Activated CD8-positive, alpha-beta memory T cell treated with anti-CD3 and anti-CD28 coated beads for 1 hour (primary cell): ENCODE data around the gene ARHGAP31.
"Not testable (repeated sequence)": the region's sequence is repeated elsewhere in the genome, so short reads cannot be mapped to it uniquely, and the experiment has no call there.

Experiments used
- DNase-seq, 2 donors: peaks; one replicate each; pipeline ENCODE4 v3.0.0-alpha.2; 2020; ENCODE audit warnings: low read depth in 1 of 2; ENCODE audit errors: extremely low read depth in 1 of 2

Gene ARHGAP31

GRCh38 chr3:119318876-119319275, 24.7 kb downstream of the ARHGAP31 start:
- DNase-seq = no peak

DNA sequence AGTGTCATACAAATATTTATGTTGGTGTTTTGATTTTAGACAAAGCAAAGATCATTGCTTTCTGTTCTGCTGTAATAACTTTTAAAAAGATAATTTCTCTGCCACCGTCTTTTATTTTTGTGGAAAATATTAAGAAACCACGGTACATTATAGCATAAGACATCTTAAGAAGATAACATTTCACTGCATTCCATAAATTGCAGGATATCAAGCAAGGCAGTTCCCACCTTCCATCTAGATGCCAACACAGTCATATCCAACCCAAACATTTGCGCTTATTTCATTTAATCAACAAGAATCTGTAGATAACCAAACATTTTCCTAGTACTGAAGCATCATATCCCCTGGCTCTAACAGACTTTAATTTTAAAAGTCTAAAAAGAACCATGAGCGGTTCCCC, 25.1 kb downstream of the ARHGAP31 start:
- DNase-seq = no peak

DNA sequence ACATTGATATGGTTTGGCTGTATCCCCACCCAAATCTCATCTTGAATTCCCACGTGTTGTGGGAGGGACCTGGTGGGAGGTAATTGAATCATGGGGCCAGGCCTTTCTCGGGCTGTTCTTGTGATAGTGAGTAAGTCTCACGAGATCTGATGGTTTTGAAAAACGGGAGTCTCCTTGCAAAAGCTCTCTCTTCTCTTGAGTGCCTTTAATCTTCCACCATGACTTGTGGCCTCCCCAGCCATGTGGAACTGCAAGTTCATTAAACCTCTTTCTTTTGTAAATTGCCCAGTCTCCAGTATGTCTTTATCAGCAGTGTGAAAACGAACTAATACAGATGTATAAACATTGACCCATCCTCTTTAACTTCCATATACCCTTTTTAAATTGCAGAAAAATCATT, 26.6 kb downstream of the ARHGAP31 start:
- DNase-seq = not testable (repeated sequence)

- no peak for DNase-seq
These were observed 28.0 kb downstream of the ARHGAP31 start for GRCh38 chr3:119322021-119322834.

- peak; percentile 82 to 86 for DNase-seq
These were observed 28.9 kb downstream of the ARHGAP31 start for GRCh38 chr3:119322835-119323722.

GRCh38 chr3:119323723-119324085, 29.5 kb downstream of the ARHGAP31 start:
- no peak for DNase-seq

DNA sequence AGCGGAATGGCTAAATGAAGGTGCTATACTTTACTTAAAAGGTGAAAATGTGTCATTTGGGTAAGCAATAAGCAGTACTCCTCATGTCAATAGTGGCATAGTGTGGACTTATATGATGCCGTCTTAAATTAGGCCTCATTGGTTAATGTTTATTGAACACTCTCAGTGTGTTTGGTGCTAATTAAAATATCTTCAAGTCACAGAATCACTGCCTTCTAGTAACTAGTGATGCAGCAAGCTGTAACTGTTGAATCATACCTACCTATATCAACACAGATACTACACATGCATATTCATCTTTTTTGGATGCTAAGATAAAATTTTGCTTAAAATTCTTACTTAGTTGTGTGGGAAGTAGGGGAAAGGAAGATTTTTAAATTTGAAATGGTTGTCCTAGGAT, 30.7 kb downstream of the ARHGAP31 start:
- no peak for DNase-seq

GRCh38 chr3:119326976-119327375, 32.8 kb downstream of the ARHGAP31 start:
- no peak for DNase-seq

DNA sequence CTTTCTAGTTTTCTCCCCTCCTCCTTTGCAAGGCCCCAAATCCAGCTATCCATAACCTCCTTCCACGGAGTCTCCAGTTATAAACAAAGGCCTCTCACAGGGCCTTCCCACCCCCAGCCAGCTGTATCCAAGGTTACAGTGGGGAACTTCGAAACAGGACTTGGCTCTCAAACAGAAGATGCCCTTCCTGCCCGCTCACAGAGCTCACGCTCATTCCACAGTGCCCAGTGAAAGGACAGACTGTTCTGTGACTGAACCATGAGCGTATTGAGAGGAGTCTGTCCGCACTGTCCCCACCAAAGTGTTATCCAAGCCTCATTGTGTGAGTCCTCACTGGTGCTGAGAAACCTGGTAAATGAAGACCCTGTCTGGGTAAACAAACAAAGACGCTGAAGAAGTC, 35.4 kb downstream of the ARHGAP31 start:
- no peak for DNase-seq

DNA sequence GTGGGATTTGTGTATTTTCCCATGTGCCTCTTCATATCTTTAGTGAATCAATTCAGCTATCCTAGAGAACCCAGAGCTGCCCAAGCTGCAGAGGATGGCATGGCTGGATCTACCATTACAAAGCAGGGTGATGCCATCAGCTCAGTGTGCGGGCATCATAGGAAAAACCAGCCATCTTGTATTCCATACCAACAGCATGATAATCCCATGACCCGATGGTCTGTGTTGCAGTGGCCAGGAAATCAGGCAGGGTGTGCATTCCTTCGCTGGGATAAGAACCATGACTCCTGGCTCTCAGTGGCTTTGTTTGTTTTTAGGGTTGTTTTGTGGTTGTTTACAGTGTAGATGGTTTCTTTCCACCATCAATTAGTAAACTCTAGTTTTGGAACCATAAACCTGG, 36.0 kb downstream of the ARHGAP31 start:
- DNase-seq = no peak

GRCh38 chr3:119330858-119331257, 36.7 kb downstream of the ARHGAP31 start:
- DNase-seq = no peak

- no peak for DNase-seq
These were observed 37.5 kb downstream of the ARHGAP31 start for GRCh38 chr3:119331661-119332060.

DNA sequence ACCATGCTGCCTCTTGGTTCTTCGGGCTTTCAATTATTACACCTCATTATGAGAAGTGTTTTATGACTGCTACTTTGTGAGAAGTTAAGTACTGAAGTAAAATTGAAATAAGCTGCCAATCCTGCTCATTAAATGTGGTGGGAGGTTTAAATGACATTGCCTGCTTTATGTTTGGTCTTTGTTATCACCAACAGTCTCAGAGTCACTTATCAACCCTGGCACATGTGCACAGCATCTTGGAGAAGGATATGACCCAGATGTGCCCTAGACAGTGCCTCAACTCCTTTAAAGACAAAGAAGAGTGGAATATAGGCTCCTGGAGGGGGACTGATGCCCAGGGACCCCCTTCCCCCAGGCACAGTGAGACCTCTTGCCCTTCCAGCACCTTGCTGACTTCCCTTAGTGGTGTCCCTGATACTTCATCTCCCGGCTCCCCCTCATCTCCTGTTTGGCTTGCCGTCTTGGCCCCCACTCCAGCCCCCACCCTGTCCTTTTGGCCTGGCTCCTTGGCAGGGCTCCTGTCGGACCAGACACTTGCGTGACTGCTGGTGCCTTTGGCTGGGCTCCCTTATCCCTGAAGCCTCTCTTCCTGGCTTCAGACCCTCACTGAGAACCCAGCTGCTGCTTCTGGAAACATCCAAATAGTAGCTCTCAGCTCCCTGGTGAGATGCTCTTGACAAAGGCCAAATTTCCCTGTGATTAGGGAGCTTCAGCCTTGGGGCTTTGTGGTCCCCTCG, 39.8 kb downstream of the ARHGAP31 start:
- no peak for DNase-seq

GRCh38 chr3:119336823-119337222, 42.6 kb downstream of the ARHGAP31 start:
- DNase-seq = no peak

DNA sequence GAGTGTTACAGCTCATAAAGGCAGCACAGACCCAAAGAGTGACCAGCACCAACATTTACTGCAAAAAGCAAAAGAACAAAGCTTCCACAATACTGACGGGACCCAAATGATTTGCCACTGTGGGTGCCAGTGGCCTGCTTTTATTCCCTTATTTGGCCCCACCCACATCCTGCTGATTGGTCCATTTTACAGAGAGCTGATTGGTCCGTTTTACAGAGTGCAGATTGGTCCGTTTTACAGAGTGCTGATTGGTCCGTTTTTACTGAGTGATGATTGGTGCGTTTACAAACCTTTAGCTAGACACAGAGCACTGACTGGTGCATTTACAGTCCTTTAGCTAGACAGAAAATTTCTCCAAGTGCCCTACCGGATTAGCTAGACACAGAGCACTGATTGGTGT, 43.2 kb downstream of the ARHGAP31 start:
- DNase-seq = not testable (repeated sequence)

- DNase-seq = no peak
These were observed 44.6 kb downstream of the ARHGAP31 start for GRCh38 chr3:119338754-119339153.

- DNase-seq = no peak
These were observed 45.8 kb downstream of the ARHGAP31 start for GRCh38 chr3:119340014-119340413.

- no peak for DNase-seq
These were observed 46.3 kb downstream of the ARHGAP31 start for GRCh38 chr3:119340446-119340845.

DNA sequence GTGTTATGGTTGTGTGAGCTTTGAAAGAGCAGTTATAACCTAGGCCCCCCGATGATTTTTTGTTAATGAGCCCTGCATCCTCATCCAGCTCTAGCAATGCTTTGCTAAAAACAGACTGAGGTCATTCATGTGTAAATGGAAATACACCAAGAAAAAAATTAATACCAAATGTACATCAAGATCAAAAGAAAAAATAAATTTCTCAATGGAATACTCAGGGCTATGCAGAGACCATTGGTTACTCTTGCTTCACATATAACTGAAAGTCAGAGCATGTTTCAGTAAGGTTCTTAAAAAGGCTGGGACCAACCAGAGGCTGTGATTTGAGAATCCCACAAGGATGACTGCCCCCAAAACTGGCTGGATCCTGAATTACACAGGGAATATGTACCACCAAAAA, 48.0 kb downstream of the ARHGAP31 start:
- no peak for DNase-seq

- DNase-seq = no peak
These were observed 49.5 kb downstream of the ARHGAP31 start for GRCh38 chr3:119343719-119344118.

DNA sequence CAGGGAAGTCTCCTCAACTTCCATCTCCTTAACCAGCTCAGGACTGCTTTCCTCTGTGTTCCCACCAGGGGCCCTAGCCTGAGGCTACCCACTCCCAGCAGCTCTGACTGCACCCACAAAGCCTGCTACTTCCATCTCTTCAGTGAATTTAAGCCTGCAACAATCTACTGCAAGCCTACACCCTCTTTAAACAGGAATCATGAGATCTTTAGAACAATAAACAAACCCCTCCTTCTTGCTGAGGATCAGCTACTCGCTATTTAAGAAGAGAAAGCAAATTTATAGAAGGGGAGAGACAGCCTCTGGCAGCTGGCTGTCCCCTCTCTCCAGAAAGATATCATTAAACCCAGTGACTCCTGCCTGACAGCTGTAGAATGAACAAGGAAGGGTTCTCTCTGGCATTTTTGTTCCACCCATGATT, 51.9 kb downstream of the ARHGAP31 start:
- DNase-seq = no peak
